IPS-18c (cell line): Measurements from ENCODE around the gene CXCR1.
"Not testable (repeated sequence)": the region's sequence is repeated elsewhere in the genome, so short reads cannot be mapped to it uniquely, and the experiment has no call there.

Experiments
- H3K4me3 ChIP-seq: 2 replicates; pipeline ENCODE4 v1.7.0; 2013; ENCODE audit warnings: low read depth, mild to moderate bottlenecking, low read length, moderate library complexity; ENCODE audit not compliant: insufficient read depth
- H3K9me3 ChIP-seq: one replicate; pipeline ENCODE4 v1.6.1; 2013; ENCODE audit warnings: mild to moderate bottlenecking, low read length, moderate library complexity; ENCODE audit not compliant: control insufficient read depth, insufficient read depth

The CXCR1 gene

DNA sequence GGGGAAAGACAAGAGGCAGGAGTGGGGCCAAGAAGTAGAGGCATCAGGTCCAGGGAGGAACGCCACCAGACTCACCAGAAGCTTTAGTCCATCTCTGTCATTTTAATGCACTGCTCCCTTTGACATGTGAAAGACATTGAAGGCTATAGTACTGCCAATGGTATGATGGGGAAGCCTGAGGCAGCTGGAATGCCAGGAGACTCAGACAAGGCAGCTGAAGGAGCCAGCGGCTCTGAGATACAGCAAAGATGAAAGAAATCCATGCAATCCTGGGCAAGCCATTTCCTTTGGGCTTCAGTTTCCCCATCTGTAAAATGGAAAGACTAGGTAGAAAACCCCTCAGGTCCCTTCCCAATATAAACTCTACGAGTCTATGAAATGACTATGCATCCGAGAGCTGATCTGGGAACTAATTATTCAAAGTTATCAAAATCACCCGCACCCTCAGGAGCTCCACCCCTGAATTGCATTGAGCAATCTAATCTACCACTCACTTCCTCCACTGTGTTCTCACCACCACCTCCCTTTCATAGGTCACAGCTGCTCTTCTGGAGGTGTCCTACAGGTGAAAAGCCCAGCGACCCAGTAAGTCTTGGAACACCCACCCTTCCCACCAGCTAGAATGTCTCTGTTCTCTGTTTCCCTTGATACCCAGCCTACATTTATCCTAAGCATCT lies 37.8 kb downstream of the CXCR1 start:
- Histone ChIP-seq H3K4me3 (no peak overlapping the region), H3K9me3 (no peaks in the 10 kb centered on the region)

DNA sequence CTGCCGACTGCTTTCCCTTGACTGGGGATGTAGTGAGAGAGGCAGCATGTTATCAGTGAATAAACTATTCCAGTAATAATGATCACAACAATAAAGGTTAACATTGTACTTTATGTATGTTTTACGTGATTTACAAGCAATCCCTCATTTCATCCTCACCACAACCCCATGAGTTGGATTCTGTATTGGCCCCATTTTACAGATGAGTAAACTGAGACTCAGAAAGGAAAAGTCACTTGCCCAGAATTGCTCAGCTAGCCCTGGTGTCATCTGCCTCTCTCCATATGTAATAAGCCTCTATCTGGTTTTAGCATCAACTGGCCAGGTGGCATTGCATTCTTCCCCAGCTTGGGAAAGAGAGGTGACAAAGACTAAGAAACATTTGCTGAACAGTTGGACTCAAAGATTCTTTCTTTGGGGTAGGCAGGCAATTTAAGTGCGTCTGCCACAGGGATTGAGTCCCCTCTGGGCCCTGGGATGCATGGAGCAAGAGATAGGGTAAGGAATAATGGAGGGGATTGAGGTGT lies 38.8 kb downstream of the CXCR1 start:
- no peak overlapping the region for H3K4me3 ChIP-seq

DNA sequence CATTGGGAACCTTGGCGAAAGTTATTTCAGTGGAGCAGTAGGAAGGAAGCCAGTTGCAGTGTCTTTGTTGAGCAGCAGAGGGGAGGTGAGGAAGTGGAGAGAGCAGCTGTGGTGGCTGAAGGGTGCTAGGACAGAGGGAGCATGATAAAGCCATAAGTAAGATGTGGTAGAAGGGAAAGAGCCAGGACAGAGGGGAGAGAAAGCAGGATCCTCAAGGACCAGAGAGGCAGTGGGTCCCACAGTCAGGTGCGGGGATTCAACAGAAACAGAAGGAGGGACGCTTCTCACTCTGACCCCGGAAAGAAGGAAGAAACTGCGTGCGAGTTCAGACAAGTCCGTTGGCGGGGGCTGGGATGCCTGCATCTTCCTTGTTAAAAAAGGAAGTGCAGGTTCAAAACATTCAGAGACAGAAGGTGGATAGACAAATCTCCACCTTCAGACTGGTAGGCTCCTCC lies 41.1 kb downstream of the CXCR1 start, which contains the start of gene CXCR2:
Gene CXCR2 (plus strand): TSS at position 403 of the 455 bp plus-strand sequence. CDS start 8,774 bp downstream, outside the sequence.
- H3K9me3 ChIP-seq: no peaks in the 10 kb centered on the region
- H3K4me3 ChIP-seq: no peak within 1 kb of the TSS; the same call in 1 of the 2 replicates

More for the DNA sequence above, 38.8 kb downstream of the CXCR1 start:
- no peaks in the 10 kb centered on the region for H3K9me3 ChIP-seq

DNA sequence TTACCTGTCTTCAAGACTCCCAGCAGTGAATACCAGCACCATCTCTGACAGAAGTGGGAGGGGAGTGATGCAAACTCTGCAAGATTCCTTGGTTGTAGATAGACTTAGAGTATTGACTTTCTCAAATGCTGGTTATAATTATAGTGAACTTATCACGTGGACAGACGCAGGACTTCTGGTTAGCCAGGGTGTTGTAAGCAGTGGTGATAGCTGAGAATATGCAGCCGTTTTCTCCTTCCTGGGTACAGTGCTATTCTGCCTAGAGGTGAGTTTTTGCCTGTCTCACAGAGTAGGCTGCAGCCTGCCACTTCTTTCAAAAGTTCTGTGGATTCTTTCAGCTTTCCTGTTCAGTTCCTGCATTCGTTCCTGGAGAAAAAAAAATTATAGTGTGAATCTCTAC lies 41.7 kb downstream of the CXCR1 start:
- H3K4me3 ChIP-seq: no peak overlapping the region
- H3K9me3 ChIP-seq: no peaks in the 10 kb centered on the region

DNA sequence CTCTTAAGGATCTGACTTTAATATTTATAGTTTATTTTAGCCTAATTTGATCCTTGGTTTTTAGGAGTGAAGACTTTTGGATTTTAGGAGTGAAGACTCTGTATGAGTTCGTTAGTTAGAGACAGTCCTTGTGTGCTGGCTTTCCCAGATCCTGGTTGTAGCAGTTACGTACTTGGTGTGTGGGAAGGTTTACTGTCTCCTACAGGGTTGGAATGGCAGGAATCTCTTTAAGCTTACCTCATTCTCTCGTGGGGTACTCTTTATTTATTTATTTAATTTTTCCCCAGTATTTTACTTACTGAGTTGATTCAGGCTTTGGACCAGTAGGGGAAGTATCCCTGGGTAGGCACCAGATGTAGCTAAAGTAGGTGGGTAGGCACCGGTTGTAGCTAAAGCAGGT lies 42.8 kb downstream of the CXCR1 start:
- Histone ChIP-seq H3K4me3 (no peak overlapping the region), H3K9me3 (no peaks in the 10 kb centered on the region)

DNA sequence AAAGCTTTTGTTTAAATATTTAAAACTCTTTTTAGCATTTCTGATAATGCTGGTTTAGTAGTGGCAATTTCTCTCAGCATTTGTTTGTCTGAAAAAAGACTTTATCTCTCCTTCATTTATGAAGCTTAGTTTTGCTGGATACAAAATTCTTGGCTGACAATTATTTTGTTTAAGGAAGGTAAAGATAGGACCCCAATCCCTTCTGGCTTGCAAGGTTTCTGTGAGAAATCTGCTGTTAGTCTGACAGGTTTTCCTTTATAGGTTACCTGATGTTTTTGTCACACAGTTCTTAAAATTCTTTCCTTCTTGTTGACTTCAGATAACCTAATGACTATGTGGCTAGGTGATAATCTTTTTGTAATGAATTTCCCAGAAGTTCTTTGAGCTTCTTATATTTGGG lies 44.5 kb downstream of the CXCR1 start:
- not testable (repeated sequence) for H3K9me3 ChIP-seq, H3K4me3 ChIP-seq

DNA sequence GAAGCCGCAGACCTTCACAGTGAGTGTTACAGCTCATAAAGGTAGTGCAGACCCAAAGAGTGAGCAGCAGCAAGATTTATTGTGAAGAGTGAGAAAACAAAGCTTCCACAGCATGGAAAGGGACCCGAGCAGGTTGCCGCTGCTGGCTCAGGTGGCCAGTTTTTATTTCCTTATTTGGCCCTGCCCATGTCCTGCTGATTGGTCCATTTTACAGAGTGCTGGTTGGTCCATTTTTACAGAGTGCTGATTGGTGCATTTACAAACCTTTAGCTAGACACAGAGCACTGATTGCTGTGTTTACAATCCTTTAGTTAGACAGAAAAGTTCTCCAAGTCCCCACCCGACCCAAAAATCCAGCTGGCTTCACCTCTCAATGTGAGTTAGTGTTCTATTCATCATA lies 45.0 kb downstream of the CXCR1 start:
- H3K9me3 ChIP-seq, H3K4me3 ChIP-seq: not testable (repeated sequence)
